Measurements from ENCODE around the gene INMT. TPM values are rescaled to one million over a fixed set of nuclear protein-coding genes. Genes with fewer than 3 reads are reported as not detected.
A peak's percentile ranks its signal among the peaks of the same experiment; 100 is the strongest.

Gene INMT
- total and polyA plus RNA-seq, 10 of the 15 experiments (the other 5 are each of a cell fraction or from before 2014, with no cell fraction given), result 0.03 to 0.20 (median 0.10) TPM; not detected in 7

DNA sequence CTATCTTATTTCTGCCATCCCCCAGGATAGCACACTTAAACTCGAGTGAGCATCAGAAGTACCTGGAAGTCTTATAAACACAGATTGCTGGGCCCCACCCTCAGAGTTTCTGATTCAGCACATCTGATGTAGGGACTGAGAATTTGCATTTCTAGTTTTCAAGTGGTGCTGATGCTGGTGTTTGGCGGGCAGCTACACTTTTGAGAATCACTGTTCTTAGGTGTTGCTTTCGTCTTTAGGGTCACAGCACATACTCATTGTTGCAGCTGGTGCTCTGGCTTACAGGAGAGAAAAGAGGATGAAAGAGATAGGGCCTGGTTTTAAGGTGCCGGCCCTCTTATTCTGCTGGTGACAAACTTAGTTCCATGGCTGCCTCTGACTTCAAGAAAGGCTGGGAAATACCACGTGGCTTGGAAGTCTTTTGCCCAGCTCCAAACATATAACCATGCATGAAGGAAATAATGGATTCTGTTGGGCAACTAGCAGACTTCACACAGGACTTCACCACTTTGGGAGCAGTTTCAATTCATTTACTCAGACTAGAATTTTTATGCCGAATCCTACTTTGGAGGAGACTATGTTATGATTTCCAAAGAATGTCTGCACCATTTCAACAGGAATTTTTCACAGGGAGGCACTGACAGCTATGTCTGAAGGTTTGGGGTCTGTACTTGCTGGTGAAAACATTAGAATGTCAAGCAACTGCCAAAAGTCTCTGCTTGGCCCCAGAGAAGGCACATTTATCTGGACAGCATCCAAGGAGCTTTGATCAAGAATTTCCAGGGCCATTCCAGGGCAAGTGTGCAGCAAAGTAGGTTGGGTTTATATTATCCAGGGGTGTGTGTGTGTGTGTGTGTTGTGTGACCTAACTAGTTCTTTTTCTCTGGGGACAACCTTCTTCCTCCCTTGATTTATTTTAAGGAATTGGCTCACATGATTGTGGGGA lies 12.4 kb downstream of the INMT start:
- H2AFZ ChIP-seq (ENCODE audit: control insufficient read depth, low read depth, low read length), result peak overlapping the region; percentile 13
- POLR2A ChIA-PET, result no interaction called here
- H4K20me1 ChIP-seq (ENCODE audit: control insufficient read depth, insufficient read depth), result no peaks in the 10 kb centered on the region
- TF ChIP-seq CBX5 (IDR thresholded peaks at IDR 0.05; ENCODE audit: low read depth) (no peak), POU2F2 (IDR thresholded peaks at IDR 0.05; ENCODE audit: borderline replicate concordance, low read depth, low read length) (0 out of 3 replicates have a peak, but pooled peaks have one; percentile 23)
- ATAC-seq (peak; percentile 86), FAIRE-seq (peak; percentile 85), DNase-seq (ENCODE audit: low read depth, low spot score) (peak; percentile 25)
- no peak overlapping the region; the same call in 1 of the 2 replicates for H3K4me2 ChIP-seq (ENCODE audit: control insufficient read depth, insufficient read depth)
- CTCF ChIA-PET, result interaction anchor here (1.7 kb wide), 1 partner anchor 24 kb away, joined by 6 read pairs; no protein-coding TSS in a partner anchor
- H3K4me3 ChIP-seq, result no peak overlapping the region
- H3K79me2 ChIP-seq (ENCODE audit: control insufficient read depth, insufficient read depth, low read length), result no peaks in the 10 kb centered on the region
- no peaks in the 10 kb centered on the region for H3K36me3 ChIP-seq (ENCODE audit: control insufficient read depth in 2 of 2, insufficient read depth in 2 of 2, low read length in 1 of 2)
- no peak overlapping the region for H3K9ac ChIP-seq (ENCODE audit: control insufficient read depth, insufficient read depth, low read length)
- SMC1A ChIA-PET (ENCODE audit: uncharacterized antibody, unreplicated experiment), result interaction anchor here (1.2 kb wide), 1 partner anchor 17 kb away, joined by 3 read pairs; no protein-coding TSS in a partner anchor
- no peak overlapping the region for H3K27ac ChIP-seq (ENCODE audit: control insufficient read depth, insufficient read depth)
- peaks cover 12% of the 10 kb centered on the region for H3K4me1 ChIP-seq (ENCODE audit: control insufficient read depth, insufficient read depth, low read length)
- H3K27me3 ChIP-seq (replicated peaks in 1 of 2; ENCODE audit: control insufficient read depth in 2 of 2, insufficient read depth in 2 of 2, low read length in 1 of 2), result no peaks in the 10 kb centered on the region
- 7% methylated on average over 6 of the region's 6 CpGs for WGBS (ENCODE audit: insufficient coverage, insufficient replicate concordance, low lambda C conversion rate, missing lambda C conversion rate)
- in situ Hi-C loops (cut with MboI) (no loop called here), intact Hi-C loops (cut with micrococcal nuclease; ENCODE audit: unreplicated experiment) (no loop called here)
- RAD21 ChIA-PET (ENCODE audit: unreplicated experiment), result interaction anchor here (1.4 kb wide), 1 partner anchor 35 kb away, joined by 6 read pairs; no protein-coding TSS in a partner anchor
- no peaks in the 10 kb centered on the region; the same call in 2 of the 3 replicates for H3K9me3 ChIP-seq (replicated peaks; ENCODE audit: control insufficient read depth, insufficient read depth, low read length)
- no TSS peak for BruUV-seq (replicated peaks)

DNA sequence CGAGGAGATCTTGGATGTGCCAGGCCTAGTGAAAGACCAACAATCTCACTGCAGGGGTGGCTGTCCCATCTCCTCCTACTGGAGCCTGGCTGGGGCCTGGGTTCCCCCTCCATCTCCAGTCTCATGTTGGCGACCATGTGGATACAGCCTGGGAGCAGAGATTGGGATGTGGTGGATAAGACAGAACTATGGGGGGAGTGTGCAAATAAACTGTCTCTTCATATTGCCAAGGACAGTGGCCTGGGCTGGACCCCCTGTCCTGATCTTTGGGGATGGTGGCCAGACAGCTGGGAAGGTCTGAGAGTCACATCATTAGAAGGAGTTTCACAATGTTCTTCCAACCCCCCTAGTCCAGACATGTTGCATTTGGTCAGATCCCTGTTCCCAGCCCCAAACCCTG lies 13.5 kb downstream of the INMT start:
- H3K27me3 ChIP-seq (replicated peaks in 1 of 2; ENCODE audit: control insufficient read depth in 2 of 2, insufficient read depth in 2 of 2, low read length in 1 of 2), result no peaks in the 10 kb centered on the region
- SMC1A ChIA-PET (ENCODE audit: uncharacterized antibody, unreplicated experiment), result no interaction called here
- H3K9ac ChIP-seq (ENCODE audit: control insufficient read depth, insufficient read depth, low read length), result no peak overlapping the region
- H3K4me1 ChIP-seq (ENCODE audit: control insufficient read depth, insufficient read depth, low read length), result peaks cover 12% of the 10 kb centered on the region
- no peak for DNase-seq (ENCODE audit: low read depth, low spot score)
- H3K27ac ChIP-seq (ENCODE audit: control insufficient read depth, insufficient read depth), result no peak overlapping the region
- no peak overlapping the region for H3K4me3 ChIP-seq
- WGBS (ENCODE audit: insufficient coverage, insufficient replicate concordance, low lambda C conversion rate, missing lambda C conversion rate), result 29% methylated on average over 2 of the region's 2 CpGs
- CTCF ChIA-PET, result no interaction called here
- FAIRE-seq, result no peak
- no peak for TF ChIP-seq ZSCAN29 (IDR thresholded peaks at IDR 0.05)
- TF ChIP-seq SREBF1 (IDR thresholded peaks at IDR 0.05; ENCODE audit: low read length), result no peak
- TF ChIP-seq GATAD2B (conservative IDR thresholded peaks at IDR 0.05; ENCODE audit: low read depth), result no peak
- TF ChIP-seq JUND (IDR thresholded peaks at IDR 0.05; ENCODE audit: low read depth, low read length), result no peak
- no peak for TF ChIP-seq MYB (IDR thresholded peaks at IDR 0.05; ENCODE audit: borderline replicate concordance, low read depth, low read length)
- RAD21 ChIA-PET (ENCODE audit: unreplicated experiment), result no interaction called here
- POLR2A ChIA-PET, result no interaction called here
- no peak overlapping the region for H3K4me2 ChIP-seq (ENCODE audit: control insufficient read depth, insufficient read depth)
- no peaks in the 10 kb centered on the region for H3K36me3 ChIP-seq (ENCODE audit: control insufficient read depth in 2 of 2, insufficient read depth in 2 of 2, low read length in 1 of 2)
- H4K20me1 ChIP-seq (ENCODE audit: control insufficient read depth, insufficient read depth), result no peaks in the 10 kb centered on the region
- H2AFZ ChIP-seq (ENCODE audit: control insufficient read depth, low read depth, low read length), result no peak overlapping the region
- H3K79me2 ChIP-seq (ENCODE audit: control insufficient read depth, insufficient read depth, low read length), result no peaks in the 10 kb centered on the region
- in situ Hi-C loops (cut with MboI) (no loop called here), intact Hi-C loops (cut with micrococcal nuclease; ENCODE audit: unreplicated experiment) (no loop called here)
- H3K9me3 ChIP-seq (replicated peaks; ENCODE audit: control insufficient read depth, insufficient read depth, low read length), result no peaks in the 10 kb centered on the region
- no peak for ATAC-seq
- BruUV-seq (replicated peaks), result no TSS peak
